Inferior parietal cortex (tissue), 1 donor: ENCODE results near the gene CELF4.
A peak's percentile ranks its signal among the peaks of the same experiment; 100 is the strongest.
"Not testable (repeated sequence)": the region's sequence is repeated elsewhere in the genome, so short reads cannot be mapped to it uniquely, and the experiment has no call there.

Experiments
- DNase-seq: peaks from one replicate; pipeline ENCODE4 v3.0.0-alpha.2; 2016; ENCODE audit errors: extremely low spot score

Gene CELF4

GRCh38 chr18:37358061-37358460, 207.5 kb downstream of the CELF4 start:
- DNase-seq, result not testable (repeated sequence)

- no peak for DNase-seq
Measured at GRCh38 chr18:37355772-37356171, 209.8 kb downstream of the CELF4 start.

GRCh38 chr18:37351110-37351509, 214.5 kb downstream of the CELF4 start:
- DNase-seq, result no peak

GRCh38 chr18:37348729-37349128, 216.9 kb downstream of the CELF4 start:
- DNase-seq, result no peak

- DNase-seq, result no peak
Measured at GRCh38 chr18:37346048-37346447, 219.6 kb downstream of the CELF4 start.

- no peak for DNase-seq
Measured at GRCh38 chr18:37343542-37343851, 222.1 kb downstream of the CELF4 start.

GRCh38 chr18:37341473-37342086, 224.0 kb downstream of the CELF4 start:
- DNase-seq, result no peak

- DNase-seq, result no peak
Measured at GRCh38 chr18:37341016-37341415, 224.6 kb downstream of the CELF4 start.

GRCh38 chr18:37339701-37340215, 225.8 kb downstream of the CELF4 start:
- no peak for DNase-seq

- no peak for DNase-seq
Measured at GRCh38 chr18:37336568-37337285, 228.9 kb downstream of the CELF4 start.

- DNase-seq, result no peak
Measured at GRCh38 chr18:37335409-37335736, 230.2 kb downstream of the CELF4 start.

- DNase-seq, result no peak
Measured at GRCh38 chr18:37334631-37335408, 230.8 kb downstream of the CELF4 start.

GRCh38 chr18:37332628-37333420, 232.8 kb downstream of the CELF4 start:
- DNase-seq, result no peak

- no peak for DNase-seq
Measured at GRCh38 chr18:37332219-37332618, 233.4 kb downstream of the CELF4 start.

- no peak for DNase-seq
Measured at GRCh38 chr18:37330173-37330572, 235.4 kb downstream of the CELF4 start.

GRCh38 chr18:37328946-37329719, 236.5 kb downstream of the CELF4 start:
- no peak for DNase-seq

GRCh38 chr18:37327063-37327577, 238.5 kb downstream of the CELF4 start:
- no peak for DNase-seq

- peak; percentile 65 for DNase-seq
Measured at GRCh38 chr18:37322492-37323035, 243.0 kb downstream of the CELF4 start.

- no peak for DNase-seq
Measured at GRCh38 chr18:37321582-37322491, 243.8 kb downstream of the CELF4 start.

- DNase-seq, result no peak
Measured at GRCh38 chr18:37320317-37320716, 245.3 kb downstream of the CELF4 start.
